Fibroblast of the conjunctiva (primary cell): ENCODE data around the gene NRXN2.

ENCODE experiments used
- DNase-seq: peaks from one replicate; pipeline ENCODE4 v3.0.0-alpha.2; 2010; ENCODE audit warnings: low read depth

NRXN2 gene

DNA sequence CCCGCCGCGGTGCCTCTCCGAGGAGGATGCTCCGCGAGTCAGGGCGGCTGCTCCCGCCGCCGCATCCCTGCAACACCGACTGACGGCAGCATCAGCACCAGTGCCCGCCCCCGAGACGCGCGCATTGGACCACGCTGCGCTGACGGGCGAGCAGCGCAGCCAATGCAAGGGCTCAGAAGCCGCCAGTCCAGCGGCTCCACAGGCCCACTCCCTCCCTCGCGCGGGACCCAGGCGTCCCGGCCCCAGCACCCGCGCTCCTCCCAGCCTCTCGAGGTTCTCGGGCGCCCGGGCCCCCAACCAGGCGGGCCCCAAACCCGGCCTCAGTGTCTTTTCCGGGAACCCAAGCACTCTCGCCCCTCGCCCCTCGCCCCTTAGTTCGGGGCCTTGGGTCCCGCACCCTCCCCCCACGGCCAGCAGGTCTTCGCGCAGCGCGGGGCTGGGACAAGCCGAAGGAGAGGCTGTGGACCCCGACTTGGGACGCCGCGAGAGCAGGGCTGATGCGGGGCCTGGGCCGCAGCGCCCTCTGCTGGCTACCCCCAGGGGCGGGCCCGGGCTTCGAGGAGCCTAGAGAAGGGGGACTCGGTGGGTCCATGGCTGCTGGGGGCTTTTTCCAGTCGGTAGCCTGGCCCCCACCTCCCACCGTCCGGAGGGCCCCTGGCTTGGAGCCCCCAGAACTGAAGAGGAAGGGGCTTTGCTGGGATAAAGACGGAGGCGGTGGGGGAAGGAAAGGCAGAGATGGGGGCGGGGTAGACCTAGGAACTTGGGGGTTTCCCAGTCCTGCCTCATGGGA, at the start of gene NRXN2:
NRXN2 (minus strand) TSS at position 81 of the 790 bp plus-strand sequence. CDS start 9,498 bp downstream, outside the sequence.
- DNase-seq = peak; percentile 57

DNA sequence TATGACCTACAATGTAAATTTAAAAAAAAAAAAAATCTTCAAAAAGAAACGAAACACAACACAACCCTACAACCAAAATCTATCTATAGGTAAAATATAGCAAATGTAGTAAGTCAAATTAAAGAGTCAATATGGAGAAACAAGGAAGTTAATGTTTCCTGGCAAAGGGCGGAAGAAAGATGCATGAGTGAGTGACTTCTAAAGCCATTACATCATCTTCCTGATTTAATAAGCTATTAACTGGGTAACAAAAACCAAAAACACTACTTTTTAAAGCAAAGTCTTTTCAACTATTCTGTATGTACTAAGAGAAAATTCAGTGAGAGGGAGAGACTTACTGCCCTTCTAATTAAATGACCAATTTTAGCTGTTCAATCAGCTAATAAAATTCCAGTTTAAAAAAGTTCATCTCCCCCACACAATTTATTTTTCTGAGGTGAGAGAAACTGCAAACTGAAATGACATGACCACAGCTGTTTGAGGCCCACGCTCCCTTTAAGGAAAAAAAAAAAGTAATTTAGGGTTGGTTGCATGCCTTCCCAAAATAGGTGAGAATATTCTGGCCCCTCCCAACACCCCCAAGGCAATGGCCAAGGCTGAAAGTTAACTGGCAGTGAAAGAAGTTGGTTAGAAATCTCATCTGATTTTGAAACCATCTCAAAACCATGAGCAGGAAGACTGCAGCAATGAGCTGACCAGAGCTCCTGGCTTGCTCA, 49.5 kb upstream of the NRXN2 start:
- no peak for DNase-seq

DNA sequence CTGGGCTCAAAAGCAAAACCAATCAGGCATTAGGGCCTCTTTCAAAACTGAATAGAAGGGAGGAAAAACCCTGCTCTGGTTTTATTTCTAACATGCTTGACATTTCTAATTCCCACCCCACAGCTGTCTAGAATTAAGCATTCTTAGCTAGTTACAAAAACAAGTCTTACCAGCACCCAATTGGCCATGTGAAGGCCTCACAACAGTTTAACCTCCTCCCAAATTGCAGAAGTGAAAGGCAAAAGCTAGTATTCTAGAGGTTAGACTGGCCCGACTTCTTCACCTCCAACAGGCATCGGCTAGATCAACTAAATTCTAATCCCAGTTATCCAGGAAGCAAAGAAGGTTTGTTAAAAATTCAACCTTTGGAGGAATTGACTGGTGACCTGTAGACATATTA, 48.9 kb upstream of the NRXN2 start:
- no peak for DNase-seq

DNA sequence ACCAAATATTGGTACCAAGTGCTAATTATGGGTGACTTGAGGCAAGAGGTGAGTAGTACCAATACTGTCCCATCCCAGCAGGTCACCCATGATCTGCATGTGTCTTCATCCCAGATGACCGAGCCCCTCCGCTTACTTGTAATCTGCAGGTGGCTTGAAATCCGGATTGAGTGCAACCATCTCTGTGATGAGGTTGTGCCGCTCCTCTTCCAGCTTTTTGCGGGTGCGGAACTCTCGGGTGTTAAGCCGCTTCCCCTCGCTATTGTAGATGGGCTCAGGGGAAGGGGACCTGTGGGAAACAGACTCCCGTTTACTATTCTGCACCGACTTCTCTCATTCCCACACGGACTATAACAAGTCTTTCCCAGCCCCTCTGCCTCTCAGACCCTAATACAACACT, 47.1 kb upstream of the NRXN2 start:
- no peak for DNase-seq

DNA sequence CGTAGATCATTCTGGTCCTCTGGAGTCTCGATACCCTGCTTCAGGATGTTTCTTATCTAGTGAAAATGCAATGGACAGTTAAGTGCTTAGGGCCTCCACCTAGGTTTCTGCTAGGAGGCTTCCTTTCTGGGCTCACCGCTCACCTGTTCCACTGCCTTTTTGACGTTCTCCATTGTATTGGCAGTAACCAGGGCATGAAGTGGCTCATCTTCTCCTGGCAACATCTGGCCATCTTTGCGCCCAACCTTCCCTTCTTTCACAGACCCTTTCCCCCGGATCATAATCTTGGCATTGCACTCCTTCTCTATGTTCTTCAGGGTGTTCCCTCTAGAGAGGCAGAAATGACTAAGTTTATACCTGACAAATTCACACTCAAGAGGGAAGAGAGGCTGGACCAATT, 46.3 kb upstream of the NRXN2 start:
- no peak for DNase-seq

DNA sequence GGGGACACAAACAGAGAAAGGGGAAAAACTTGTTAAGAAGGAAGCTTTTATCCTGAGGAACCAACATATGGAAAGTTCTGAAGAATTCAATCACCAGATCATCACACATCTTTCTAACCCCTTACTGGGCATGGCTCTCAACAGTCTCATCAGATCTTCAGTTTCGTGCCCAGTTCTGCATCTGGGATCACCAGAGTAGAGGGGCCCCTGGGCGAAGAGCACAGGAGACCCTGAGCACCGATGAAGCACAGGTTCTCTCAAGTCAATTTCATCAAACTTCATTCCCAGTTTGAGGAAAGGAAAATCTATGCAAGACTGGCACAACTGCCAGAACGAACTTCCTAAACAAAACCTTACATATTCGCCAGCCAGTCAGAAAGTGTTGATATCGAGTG, 45.3 kb upstream of the NRXN2 start:
- no peak for DNase-seq

DNA sequence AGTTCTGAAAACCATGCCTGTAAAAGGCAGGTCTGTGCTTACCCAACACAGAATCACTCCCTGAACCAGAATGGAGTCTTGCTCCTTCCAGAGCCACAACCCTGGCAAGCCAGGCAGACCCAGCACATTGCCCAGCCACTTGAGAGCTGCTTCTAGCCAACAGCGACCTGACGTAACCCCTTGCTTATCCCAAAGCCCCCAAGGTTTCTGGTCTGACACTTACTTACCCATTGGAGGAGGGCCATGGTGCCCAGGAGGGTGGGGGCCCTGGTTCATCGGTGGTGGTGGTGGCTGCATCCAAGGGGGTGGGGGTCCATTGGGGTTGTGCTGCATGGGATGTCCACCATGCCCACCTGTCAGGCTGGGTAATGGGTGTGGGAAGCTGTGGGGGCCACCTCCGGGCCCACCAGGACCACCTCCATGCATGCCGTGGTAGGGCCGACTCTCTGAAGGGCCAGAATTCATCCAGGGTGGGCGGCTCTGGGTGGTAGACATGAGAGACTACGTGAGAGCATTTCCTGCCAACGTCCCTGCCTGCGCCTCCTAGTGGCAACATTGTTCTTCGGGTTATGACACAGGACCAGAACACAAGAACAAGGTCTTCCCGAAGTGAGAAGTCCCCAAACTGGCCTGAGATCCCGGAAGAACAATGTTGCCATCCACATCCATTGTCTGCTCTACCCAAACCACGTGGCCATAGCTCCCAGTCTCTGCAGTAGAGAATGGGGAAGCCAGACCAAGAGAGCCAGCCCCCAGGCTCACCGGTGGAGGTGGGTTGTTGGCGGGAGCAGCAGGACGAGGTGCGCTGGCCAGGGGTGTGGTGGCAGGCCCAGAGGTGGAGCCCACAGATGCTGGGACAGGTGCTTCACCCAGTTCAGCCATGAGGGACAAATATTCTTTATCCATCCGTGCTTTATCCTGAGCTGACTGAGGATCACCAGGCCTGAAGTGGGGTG, 44.6 kb upstream of the NRXN2 start:
- DNase-seq = no peak

DNA sequence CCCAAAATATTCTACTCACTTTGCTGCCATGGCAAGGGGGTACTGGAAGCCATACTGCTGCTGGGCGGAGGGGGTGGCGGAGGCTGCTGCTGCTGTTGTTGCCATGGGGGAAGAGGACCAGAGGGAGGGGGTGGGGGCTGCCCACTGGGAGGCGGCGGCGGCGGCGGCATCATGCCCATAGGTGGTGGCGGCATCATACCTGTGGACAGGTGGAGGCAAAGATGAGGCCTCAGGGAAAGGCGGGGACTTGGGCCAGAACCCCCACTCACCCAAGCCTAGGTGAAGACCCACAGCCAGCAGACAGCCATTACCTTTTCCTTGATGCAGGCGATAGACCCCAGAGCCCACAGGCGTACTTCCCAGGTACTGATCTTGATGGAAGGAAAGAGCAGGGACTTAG, 43.9 kb upstream of the NRXN2 start:
- no peak for DNase-seq

DNA sequence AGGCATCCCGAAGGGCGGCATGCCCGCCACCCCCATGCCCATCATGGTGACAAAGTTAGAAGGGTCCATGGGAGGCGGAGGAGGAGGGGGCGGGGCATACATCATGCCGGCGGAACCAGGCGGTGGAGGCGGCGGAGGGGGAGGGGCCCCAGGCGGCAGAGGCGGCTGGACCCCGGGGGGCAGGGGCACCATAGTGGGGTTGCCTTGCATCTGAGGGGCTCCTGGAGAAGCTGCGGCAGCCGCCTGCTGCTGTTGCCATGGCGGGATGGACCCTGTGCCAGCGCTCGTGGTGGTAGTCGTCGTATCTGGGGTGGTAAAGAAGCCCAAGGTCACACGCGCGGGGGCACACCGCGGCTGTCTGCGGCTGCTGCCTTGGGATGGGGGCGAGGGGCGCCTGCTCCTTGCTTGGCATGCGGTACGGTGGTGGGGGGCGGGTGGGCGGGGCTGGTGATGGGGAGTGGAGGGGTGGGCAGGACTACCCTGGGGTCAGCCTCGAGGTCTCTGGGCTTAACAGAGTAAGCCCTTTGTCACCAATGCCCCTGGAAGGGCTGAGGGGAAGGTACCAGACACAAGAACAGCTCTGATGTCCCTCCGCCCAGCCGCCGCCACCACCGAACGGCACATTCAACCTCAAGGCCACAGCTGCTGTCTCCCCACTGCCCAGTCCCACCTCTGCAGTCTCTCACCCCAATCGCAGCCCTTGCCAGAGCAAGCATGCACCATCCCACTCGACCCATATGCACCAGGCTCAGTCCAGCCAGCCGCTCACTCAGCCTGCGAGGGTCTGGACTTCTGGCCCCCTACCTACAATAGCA, 43.1 kb upstream of the NRXN2 start:
- no peak for DNase-seq

DNA sequence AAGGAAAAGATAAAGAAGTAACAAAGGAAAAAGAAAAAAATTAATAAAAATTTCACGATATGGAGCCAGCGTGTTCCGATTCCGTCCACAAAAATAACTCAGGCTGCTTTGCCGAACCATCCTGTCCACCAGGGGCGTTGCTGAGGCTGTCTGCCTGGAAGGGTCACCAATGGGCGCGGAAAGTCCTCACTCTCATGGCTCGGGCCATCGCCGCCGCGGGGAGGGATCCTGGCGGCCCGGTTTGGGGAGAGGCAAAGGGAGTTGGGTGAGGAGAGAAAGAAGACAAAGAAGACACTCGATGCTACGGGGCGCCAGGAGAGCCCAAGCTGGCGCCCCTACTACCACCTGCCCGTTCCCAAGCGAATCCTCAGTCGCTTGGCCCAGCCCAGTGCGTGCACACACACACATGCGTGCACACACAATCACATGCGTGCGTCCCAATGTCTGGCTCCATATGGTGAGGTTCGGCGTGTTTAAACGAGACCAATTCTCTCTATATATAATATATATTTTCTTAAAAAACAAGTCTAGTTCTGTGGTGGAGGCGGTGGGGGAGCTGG, 42.4 kb upstream of the NRXN2 start:
- no peak for DNase-seq

DNA sequence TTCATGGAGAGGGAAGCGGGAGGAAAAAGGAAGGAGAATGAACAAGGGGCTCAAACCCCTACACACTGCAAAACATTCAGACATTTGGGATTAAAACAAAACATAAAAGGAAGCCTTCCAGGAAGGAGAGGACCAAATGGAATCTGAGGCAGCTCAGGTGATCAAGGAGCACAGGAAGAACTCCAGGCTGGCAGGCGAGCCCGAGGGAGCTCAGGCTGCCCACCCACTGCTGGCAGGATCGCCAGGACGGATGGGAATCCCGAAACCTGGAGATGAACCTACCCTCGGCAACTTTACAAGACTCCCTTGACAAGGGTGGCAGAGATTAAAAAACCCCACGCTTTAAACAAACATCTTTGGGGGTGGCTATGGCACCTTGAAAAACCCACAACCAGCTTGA, 41.8 kb upstream of the NRXN2 start:
- no peak for DNase-seq

DNA sequence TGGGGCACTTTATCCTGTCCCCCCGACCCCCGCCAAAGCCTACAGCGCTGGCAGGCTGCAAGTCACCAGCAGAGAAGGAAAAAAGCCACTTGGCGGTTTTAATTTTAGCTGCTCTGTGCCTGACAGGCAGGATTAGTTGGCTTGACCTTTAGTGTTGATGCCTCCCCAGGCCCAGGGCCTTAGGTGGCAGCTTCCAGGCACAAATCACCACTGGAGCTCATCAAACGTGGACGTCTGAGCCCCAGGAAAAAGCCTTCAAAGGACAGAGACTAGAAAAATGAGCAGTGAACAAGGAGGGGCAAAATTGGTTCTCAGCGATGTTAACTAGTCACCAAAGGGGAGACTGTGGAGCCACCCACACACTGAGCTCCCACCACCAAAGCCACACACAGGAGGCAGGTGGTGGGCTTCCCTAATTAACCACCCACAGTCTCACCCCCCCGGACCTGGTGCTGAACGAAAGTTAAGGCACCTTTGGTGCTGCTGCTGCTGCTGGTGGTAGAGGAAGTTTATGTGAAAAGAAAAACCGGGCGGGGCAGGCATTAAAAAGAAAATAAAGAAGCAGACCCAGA, 41.1 kb upstream of the NRXN2 start:
- no peak for DNase-seq

DNA sequence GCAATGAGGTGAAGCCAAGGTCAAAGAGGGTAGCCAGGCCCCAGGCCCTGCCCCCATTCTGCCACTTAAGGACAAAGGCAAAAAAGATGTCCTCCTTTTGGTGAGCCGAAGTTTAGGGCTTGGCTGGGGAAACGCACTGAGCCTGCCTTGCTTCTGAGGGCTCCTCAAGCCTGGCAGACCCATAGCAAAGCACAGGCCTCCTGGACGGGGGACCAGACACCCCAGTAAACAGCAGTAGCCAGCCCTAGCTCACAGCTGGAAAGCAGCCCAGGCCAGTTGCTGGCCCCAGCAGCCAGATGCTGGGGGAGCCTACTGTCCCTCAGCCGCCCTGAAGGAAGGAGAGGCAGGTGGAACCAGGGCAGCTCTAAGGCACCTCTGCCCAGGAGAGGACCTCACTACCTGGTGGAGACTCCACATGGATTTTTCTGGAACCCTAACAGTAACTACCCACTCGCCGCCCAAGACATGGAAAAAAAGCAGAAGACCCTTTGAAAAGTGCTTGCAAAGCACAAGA, 40.6 kb upstream of the NRXN2 start:
- no peak for DNase-seq

DNA sequence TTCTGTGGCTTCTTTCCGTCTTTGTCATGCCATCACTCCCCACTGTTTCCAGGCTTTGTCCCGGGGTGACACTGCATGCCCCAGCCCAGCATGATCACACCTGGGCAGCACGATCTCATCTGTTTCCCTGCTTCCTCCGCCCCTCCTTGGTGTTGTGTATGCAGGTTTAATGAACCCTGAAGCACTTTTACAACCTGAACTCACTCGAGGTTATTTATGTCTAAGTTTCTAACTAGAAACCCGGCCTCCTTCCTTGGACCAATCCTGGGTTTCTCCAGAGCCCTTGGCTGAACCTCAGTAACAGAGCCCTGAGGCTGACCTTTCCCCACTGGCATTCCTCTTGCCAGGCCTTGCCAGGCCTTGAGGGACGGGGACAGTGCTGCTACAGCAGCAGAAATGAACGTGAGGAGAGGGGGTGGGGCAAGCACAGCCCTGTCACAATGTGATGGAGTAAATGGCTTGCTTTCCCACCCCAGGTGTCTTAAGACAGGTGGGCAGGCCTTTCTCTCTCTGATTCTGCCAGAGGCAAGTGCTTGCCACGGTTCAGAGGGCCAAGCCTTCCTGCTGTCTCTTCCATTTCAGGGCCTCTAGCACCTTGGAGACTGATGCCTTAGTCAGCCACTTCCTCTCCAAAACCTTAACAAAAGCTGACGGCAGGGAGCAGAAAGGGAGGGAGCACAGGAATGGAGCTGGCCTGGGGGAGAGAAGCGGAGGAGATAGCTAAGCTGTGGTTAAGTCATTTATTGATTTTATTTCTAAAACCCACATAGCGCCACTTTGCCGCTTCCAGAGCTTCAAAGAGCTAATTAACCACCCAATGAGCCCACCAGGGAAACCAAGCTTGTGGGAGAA, 39.9 kb upstream of the NRXN2 start:
- DNase-seq = no peak

DNA sequence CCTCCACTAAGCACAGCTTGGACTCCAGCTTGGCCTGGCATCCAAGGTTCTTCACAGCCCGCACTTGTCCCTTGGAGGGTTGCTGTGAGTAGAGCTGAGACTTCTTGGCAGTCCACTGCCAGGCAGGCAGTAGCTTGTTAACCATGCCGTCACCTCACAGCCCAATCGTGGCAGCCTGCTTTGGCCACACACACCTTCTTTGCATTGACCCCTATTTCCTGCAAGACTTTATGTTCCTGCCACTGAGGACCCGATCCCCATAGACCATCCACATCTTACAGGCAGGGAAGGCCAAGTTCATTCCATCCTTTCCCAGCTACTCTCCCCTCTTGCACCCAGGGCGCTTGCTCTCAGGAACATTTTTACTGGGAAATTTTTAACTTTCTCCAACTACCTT, 39.3 kb upstream of the NRXN2 start:
- no peak for DNase-seq

DNA sequence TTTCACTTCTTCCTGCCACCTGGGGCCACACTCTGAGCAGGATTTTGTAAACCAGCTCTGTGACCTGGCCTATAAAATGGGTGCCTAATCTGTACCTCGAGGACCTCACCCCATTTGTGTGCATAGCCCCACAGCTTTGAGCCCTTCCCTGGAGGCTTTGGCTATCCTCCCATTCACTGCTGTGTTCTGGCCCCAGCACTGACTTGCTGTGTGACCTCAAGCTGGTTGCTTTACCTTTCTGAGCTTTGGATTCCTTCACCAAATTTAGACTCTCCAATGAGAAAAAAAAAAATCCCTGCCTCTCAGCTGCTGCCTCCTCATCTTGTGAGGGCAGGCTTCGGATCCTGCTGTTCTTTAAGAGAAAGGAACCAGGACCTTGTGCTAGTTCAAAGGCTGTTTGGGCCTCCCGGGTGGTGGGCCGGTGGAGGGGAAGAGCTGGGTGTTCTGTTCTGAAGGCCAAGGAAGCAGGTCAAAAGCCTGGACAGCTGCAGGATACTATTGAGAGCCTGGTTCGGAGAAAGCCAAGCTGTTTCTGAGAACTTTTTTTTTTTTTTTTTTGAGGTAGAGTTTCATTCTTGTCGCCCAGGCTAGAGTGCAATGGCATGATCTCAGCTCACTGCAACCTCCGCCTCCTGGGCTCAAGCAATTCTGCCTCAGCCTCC, 37.9 kb upstream of the NRXN2 start:
- DNase-seq = no peak

DNA sequence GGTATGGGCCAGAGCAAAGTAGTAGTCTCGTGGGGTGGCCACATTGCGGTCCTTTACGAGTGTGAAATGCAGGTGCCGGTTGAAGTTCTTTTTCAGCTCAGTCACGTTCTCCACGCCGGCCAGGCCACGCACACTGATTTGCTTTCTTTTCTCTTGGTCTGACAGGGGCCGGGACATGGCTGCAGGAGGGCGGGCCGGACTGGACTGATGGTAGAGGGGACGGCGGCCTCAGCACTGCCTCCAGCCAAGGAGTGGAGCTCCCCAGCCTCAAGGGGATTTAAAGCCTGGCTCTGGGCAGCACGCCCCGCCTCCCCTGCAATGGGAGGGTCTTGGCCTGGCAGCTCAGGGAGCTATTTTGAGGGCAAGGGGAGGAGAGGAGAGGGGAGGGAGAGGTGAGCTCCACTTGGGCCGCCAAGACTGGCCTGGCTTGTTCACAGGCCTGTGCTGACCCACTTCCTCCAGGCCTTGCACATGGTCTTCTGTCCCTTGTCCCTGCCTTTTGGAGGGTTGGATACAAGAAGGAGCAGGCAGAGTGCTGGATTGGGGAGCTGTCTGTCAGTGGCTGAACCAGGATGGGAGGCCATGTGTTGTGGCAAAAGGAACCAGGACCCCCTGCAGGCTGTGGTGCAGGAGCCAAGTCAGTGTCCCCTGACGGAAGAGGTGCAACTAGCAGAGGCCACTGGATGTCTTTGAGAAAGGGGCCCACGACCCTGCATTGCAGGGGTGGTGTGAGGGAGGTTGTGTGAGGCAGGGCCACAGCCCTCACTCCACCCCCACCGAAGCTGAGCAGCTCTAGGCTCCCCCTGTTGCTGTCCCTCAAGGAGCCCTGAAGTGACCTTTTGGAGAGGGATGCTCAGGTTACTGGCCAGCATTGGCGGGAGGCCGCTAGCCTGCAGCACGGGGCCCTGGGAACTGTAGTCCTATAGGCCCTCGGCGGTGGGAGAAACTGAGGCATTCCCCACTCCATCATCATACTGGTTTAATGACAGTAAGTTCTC, 37.0 kb upstream of the NRXN2 start, which contains the start of gene PYGM:
PYGM (minus strand) TSS at position 253 of the 998 bp plus-strand sequence; CDS start at position 177, 76 bp downstream.
- peak; percentile 70 for DNase-seq
